Adrenal gland (tissue), 5 donors: ENCODE results near the gene ATP5MG.

ENCODE experiments used
- CTCF ChIP-seq, 6 experiments: fragments of 450-650 bp in 4 of 6; fragments of 200-600 bp in 2 of 6; sonication (generic) in 1 of 6; IDR thresholded peaks; 1 replicate in 5 of 6; 2 replicates in 1 of 6; pipeline versions ENCODE4 v1.5.1 to v1.8.0; 2016 to 2021; ENCODE audit warnings: antibody characterized with exemption in 6 of 6, mild to moderate bottlenecking in 2 of 6, moderate library complexity in 1 of 6
- POLR2A ChIP-seq, 2 donors: fragments of 450-650 bp; IDR thresholded peaks; one replicate each; pipeline ENCODE4 v1.6.1; 2017; ENCODE audit warnings: antibody characterized with exemption in 2 of 2, mild to moderate bottlenecking in 2 of 2, moderate library complexity in 1 of 2
- donor health status: DM: no; HTN: no; CAD: no.

GRCh38 chr11:118435290-118435892 lies 34.0 kb downstream of the ATP5MG start:
- TF ChIP-seq CTCF (IDR thresholded peaks at IDR 0.05), result no peak
- TF ChIP-seq POLR2A (IDR thresholded peaks at IDR 0.05), result no peak
